ENCODE results near the gene CAND1.

The CAND1 gene

DNA sequence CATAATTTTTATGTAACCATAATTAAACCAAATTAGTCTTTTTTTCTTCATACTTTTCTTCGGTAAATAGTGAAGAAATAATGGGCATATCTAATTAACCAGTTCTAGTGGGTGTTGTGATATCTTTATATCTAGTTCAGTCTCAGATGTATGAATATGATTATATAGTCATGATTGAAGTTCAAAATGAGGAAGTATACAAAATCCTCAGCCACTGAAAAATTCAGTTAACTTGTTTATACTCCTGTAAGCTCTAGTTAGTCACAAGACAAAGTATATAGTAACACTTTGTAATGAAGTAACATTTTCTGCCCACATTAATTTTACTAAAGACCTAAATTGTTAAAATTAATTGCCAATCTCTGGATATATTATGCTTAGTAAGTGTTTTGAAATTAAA, 46.5 kb downstream of the CAND1 start:
- no peak for DNase-seq (ENCODE audit: low read depth)
- no peak overlapping the region for H3K4me3 ChIP-seq (ENCODE audit: control insufficient read depth, low read depth, low read length)
- TF ChIP-seq, protein P1, sequence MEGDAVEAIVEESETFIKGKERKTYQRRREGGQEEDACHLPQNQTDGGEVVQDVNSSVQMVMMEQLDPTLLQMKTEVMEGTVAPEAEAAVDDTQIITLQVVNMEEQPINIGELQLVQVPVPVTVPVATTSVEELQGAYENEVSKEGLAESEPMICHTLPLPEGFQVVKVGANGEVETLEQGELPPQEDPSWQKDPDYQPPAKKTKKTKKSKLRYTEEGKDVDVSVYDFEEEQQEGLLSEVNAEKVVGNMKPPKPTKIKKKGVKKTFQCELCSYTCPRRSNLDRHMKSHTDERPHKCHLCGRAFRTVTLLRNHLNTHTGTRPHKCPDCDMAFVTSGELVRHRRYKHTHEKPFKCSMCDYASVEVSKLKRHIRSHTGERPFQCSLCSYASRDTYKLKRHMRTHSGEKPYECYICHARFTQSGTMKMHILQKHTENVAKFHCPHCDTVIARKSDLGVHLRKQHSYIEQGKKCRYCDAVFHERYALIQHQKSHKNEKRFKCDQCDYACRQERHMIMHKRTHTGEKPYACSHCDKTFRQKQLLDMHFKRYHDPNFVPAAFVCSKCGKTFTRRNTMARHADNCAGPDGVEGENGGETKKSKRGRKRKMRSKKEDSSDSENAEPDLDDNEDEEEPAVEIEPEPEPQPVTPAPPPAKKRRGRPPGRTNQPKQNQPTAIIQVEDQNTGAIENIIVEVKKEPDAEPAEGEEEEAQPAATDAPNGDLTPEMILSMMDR (conservative IDR thresholded peaks at IDR 0.05; ENCODE audit: control insufficient read depth, insufficient read depth, low read depth, low read length) = no peak

DNA sequence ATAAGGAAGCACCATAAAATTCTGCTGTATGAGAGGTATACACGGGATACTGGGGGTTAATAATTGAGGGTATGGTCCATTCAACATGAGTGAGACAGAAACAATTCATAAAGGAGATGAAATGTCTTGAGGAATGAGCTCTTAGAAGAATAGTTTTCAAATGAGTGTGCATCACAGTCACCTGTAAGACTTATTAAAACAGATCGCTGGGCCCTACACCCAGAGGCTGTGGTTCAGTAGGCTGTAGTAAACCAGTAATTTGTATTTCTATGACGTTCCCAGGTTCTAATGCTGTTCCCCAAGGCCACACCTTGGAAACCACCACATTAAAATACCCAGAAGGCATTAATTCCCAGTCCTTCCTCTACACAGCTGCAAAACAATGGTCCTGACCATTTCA, 49.6 kb downstream of the CAND1 start:
- no peak for DNase-seq (ENCODE audit: low read depth)
- no peak overlapping the region for H3K4me3 ChIP-seq (ENCODE audit: control insufficient read depth, low read depth, low read length)
- TF ChIP-seq, protein P1 (conservative IDR thresholded peaks at IDR 0.05; ENCODE audit: control insufficient read depth, insufficient read depth, low read depth, low read length) = no peak

DNA sequence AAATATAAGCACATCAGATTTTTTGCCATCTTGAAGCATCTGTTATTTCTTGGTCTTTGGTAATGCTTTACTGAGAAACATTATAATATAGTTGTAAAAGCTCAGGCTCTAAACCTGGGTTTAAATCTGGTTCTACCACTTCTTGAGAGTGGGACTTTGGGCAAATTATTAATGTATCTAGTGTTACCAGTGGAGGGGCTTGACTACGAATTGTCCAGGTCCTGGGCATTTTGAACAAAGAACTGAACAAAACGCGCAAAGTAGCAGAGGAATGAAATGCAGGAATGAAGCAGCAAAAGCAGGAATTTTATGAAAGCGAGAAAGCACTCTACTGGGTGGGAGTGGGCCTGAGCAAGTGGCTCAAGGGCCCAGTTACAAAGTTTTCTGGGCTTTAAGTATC, 50.8 kb downstream of the CAND1 start:
- TF ChIP-seq, protein P1 (conservative IDR thresholded peaks at IDR 0.05; ENCODE audit: control insufficient read depth, insufficient read depth, low read depth, low read length) = no peak
- no peak for DNase-seq (ENCODE audit: low read depth)
- H3K4me3 ChIP-seq (ENCODE audit: control insufficient read depth, low read depth, low read length) = no peak overlapping the region

DNA sequence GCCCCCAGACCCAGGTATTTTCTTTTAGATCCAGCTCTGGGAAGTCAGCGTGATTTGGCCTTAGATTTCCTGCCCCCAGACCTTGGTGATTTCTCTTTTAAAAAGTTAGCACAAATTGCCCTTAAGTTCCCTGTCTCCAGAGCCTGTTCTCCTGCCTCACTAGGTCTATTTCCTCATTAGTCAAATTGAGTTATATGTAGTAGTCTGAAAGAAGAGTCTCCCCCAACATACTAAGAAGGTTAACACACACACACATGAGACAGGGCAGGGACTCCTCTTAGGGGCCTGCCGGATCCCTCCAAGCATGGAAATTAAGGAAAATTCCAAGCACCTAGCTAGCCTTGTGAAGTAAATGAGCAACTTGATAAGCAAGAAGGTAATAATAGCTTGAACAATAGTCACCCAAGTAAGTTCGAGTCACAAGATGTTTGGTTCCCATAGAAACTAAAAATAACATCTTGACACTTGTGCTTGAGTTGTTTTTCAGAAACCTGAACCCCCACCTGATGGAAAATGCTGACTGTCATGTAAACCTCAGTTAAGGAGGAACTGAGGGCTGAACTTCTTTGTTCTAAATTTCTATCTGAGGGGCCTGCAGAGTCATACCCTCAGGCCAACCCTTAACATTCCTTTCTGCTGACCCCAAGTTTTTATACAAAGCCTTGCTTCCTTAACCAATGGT, 51.6 kb downstream of the CAND1 start:
- no peak for DNase-seq (ENCODE audit: low read depth)
- H3K4me3 ChIP-seq (ENCODE audit: control insufficient read depth, low read depth, low read length) = no peak overlapping the region
- TF ChIP-seq, protein P1 (conservative IDR thresholded peaks at IDR 0.05; ENCODE audit: control insufficient read depth, insufficient read depth, low read depth, low read length) = no peak

DNA sequence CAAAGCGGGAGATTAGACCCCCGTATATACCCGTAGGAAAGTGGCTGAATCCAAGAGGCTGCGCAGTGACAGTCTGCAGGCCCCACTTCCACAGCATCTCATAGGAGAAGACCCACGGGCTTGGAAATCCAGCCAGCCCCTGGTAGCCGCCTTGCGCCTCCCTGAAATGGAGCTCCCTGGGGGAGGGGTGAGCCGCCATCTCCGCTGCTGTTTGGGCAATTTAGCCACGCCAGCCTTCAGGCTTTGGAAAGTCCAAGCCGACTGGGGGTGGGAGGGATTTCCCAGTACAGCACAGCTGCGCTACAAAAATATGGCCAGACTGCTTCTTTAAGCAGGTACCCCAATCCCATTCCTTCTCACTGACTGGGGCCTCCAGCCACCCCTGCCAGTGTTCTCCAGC, 53.4 kb downstream of the CAND1 start:
- TF ChIP-seq, protein P1 (conservative IDR thresholded peaks at IDR 0.05; ENCODE audit: control insufficient read depth, insufficient read depth, low read depth, low read length) = no peak
- H3K4me3 ChIP-seq (ENCODE audit: control insufficient read depth, low read depth, low read length) = no peak overlapping the region
- DNase-seq (ENCODE audit: low read depth) = no peak

DNA sequence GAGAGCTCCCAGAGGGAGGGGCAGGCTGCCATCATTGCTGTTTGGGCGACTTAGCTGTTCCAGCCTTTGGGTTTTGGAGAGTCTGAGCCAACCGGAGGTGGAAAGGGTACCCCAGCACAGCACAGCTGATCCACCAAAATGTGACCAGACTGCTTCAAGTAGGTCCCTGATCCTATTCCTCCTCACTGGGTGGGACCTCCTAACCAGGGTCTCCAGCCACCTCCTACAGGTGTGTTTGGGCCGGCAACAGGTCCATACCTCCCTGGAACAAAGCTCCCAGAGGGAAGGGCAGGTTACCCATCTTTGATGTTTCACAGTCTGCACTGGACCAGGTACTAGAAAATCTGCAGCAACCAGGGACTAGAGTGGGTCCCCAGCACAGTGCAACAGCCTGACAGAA, 53.8 kb downstream of the CAND1 start:
- TF ChIP-seq, protein P1 (conservative IDR thresholded peaks at IDR 0.05; ENCODE audit: control insufficient read depth, insufficient read depth, low read depth, low read length) = no peak
- DNase-seq (ENCODE audit: low read depth) = no peak
- no peak overlapping the region for H3K4me3 ChIP-seq (ENCODE audit: control insufficient read depth, low read depth, low read length)

DNA sequence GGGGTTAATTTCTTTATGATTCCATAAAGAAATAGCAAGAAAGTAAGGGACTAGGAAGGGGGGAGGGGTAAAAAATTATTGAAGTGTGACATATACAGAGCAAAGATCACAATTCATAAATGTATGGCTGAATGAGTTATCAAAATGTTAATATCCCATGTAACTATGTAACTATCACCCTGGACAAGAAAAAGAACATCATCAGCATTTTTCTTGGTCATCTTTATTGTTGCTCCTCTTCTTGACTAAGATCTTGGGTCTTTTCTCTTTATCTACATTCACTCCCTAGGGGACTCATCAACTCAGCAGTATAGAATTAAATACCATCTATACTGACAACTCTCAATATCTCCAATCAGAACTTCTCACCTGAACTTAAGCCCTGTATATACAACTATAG, 57.5 kb downstream of the CAND1 start:
- TF ChIP-seq, protein P1 (conservative IDR thresholded peaks at IDR 0.05; ENCODE audit: control insufficient read depth, insufficient read depth, low read depth, low read length) = no peak
- H3K4me3 ChIP-seq (ENCODE audit: control insufficient read depth, low read depth, low read length) = no peak overlapping the region
- no peak for DNase-seq (ENCODE audit: low read depth)

Measured in fibroblast of mammary gland (primary cell).